Stimulated activated CD4-positive, alpha-beta T cell treated with anti-CD3 and anti-CD28 coated beads, Interleukin-12 subunit alpha, Interleukin-12 subunit beta, amount 100 ng/mL, for 48 hours (primary cell): ENCODE results near the gene TMEM234.
"Not testable (repeated sequence)": the region's sequence is repeated elsewhere in the genome, so short reads cannot be mapped to it uniquely, and the experiment has no call there.

Experiments
- DNase-seq, 3 donors: peaks; one replicate each; pipeline ENCODE4 v3.0.0-alpha.2; 2020; ENCODE audit warnings: low read depth in 2 of 3, low spot score in 1 of 3

The TMEM234 gene

GRCh38 chr1:32221980-32222755 is at the start of gene TMEM234, which contains the start of gene EIF3I:
TSS of gene TMEM234 (minus strand) at chr1:32222353. CDS start at chr1:32222322, 31 bp downstream.
TSS of gene EIF3I (plus strand) at chr1:32222407. CDS start at chr1:32222442, 35 bp downstream.
- DNase-seq: peak; percentile 82 to 91 (median 87)

GRCh38 chr1:32269744-32270143 is 47.6 kb upstream of the TMEM234 start:
- no peak for DNase-seq

- no peak for DNase-seq
Observed at GRCh38 chr1:32266921-32267591, 44.9 kb upstream of the TMEM234 start.

- no peak for DNase-seq
Observed at GRCh38 chr1:32265846-32266245, 43.7 kb upstream of the TMEM234 start.

GRCh38 chr1:32263744-32264143 is 41.6 kb upstream of the TMEM234 start:
- DNase-seq: no peak

- DNase-seq: not testable (repeated sequence)
Observed at GRCh38 chr1:32263236-32263593, 41.1 kb upstream of the TMEM234 start.

GRCh38 chr1:32257227-32257508 is 35.0 kb upstream of the TMEM234 start:
- DNase-seq: no peak

GRCh38 chr1:32256473-32257226 is 34.5 kb upstream of the TMEM234 start:
- DNase-seq: no peak

GRCh38 chr1:32255072-32256071 is 33.2 kb upstream of the TMEM234 start:
- DNase-seq: no peak

GRCh38 chr1:32250893-32251716 is 29.0 kb upstream of the TMEM234 start, which contains the start of gene LCK:
TSS of gene LCK (plus strand) at chr1:32251265. CDS start at chr1:32274330, 23,065 bp downstream.
- DNase-seq: peak; percentile 66 to 72 (median 68)

- DNase-seq: peak; percentile 59 to 70 (median 60)
Observed at GRCh38 chr1:32249831-32250525, 27.8 kb upstream of the TMEM234 start.

- peak; percentile 72 to 81 (median 80) for DNase-seq
Observed at GRCh38 chr1:32247983-32248889, 26.1 kb upstream of the TMEM234 start.

- no peak for DNase-seq
Observed at GRCh38 chr1:32247452-32247851, 25.3 kb upstream of the TMEM234 start.

- no peak for DNase-seq
Observed at GRCh38 chr1:32246888-32247273, 24.7 kb upstream of the TMEM234 start, which contains the start of gene FAM167B. TSS of gene FAM167B (plus strand) at chr1:32247222. CDS start at chr1:32247422, 200 bp downstream.

GRCh38 chr1:32242341-32242851 is 20.2 kb upstream of the TMEM234 start:
- no peak for DNase-seq

- no peak for DNase-seq
Observed at GRCh38 chr1:32241001-32241763, 19.0 kb upstream of the TMEM234 start.
